Activated naive CD8-positive, alpha-beta T cell treated with anti-CD3 and anti-CD28 coated beads, Interleukin-2, amount 50 U/mL, for 24 hours (primary cell): ENCODE results near the gene MYO1H.
"Not testable (repeated sequence)": the region's sequence is repeated elsewhere in the genome, so short reads cannot be mapped to it uniquely, and the experiment has no call there.

Experiments used
- ATAC-seq: fragments of 150-1000 bp; cut with Tn5 transposase; one replicate; pipeline ENCODE4 v1.10.0; 2021
- DNase-seq: peaks from one replicate; pipeline ENCODE4 v3.0.0; 2021
- H3K27ac Mint-ChIP-seq: one replicate; pipeline ENCODE4 v1.8.0; 2021; ENCODE audit warnings: mild to moderate bottlenecking, mixed read lengths
- H3K27me3 Mint-ChIP-seq: one replicate; pipeline ENCODE4 v1.8.0; 2021; ENCODE audit warnings: mixed read lengths
- H3K36me3 Mint-ChIP-seq: one replicate; pipeline ENCODE4 v1.8.0; 2021; ENCODE audit warnings: low read depth, mixed read lengths
- H3K4me1 Mint-ChIP-seq: one replicate; pipeline ENCODE4 v1.8.0; 2021; ENCODE audit warnings: mixed read lengths
- H3K4me3 Mint-ChIP-seq: one replicate; pipeline ENCODE4 v1.8.0; 2021; ENCODE audit warnings: mild to moderate bottlenecking, moderate library complexity, mixed read lengths
- H3K9me3 Mint-ChIP-seq: one replicate; pipeline ENCODE4 v1.8.0; 2021; ENCODE audit warnings: mixed read lengths

MYO1H gene

GRCh38 chr12:109378569-109378968, 30.9 kb downstream of the MYO1H start:
- DNase-seq (no peak), ATAC-seq (no peak)
- H3K27me3 Mint-ChIP-seq: peaks cover 28% of the 10 kb centered on the region
- no peaks in the 10 kb centered on the region for H3K36me3 Mint-ChIP-seq
- H3K27ac Mint-ChIP-seq: no peak overlapping the region
- H3K9me3 Mint-ChIP-seq: no peaks in the 10 kb centered on the region
- no peak overlapping the region for H3K4me3 Mint-ChIP-seq
- H3K4me1 Mint-ChIP-seq: no peaks in the 10 kb centered on the region

DNA sequence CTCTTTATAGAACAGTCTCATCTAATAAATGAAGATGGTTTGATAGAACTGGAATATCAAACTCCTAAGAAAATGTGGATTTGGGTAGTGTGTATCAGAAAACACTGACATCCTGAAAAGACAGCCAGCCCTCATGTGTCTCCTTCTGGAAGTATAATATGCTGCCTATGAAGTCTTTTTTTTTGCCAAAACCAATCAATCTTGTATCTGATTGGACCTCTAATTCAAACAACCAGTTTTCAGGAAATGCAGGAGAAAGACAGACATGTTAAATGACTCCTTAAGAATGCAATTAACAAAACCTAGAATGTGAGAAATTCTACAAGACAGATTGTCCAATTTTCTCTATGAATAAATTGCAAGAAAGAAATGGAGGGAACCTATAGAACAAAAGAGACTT, 34.3 kb downstream of the MYO1H start:
- Mint-ChIP-seq H3K9me3 (no peaks in the 10 kb centered on the region), H3K36me3 (no peaks in the 10 kb centered on the region), H3K27me3 (peaks cover 25% of the 10 kb centered on the region), H3K27ac (no peak overlapping the region), H3K4me1 (no peaks in the 10 kb centered on the region), H3K4me3 (no peak overlapping the region)
- no peak for ATAC-seq
- no peak for DNase-seq

- H3K27ac Mint-ChIP-seq: no peak overlapping the region
- no peaks in the 10 kb centered on the region for H3K36me3 Mint-ChIP-seq
- no peaks in the 10 kb centered on the region for H3K9me3 Mint-ChIP-seq
- H3K27me3 Mint-ChIP-seq: peaks cover 29% of the 10 kb centered on the region
- H3K4me1 Mint-ChIP-seq: no peaks in the 10 kb centered on the region
- no peak for DNase-seq
- H3K4me3 Mint-ChIP-seq: no peak overlapping the region
- no peak for ATAC-seq
Observed at GRCh38 chr12:109383240-109383639, 35.5 kb downstream of the MYO1H start.

DNA sequence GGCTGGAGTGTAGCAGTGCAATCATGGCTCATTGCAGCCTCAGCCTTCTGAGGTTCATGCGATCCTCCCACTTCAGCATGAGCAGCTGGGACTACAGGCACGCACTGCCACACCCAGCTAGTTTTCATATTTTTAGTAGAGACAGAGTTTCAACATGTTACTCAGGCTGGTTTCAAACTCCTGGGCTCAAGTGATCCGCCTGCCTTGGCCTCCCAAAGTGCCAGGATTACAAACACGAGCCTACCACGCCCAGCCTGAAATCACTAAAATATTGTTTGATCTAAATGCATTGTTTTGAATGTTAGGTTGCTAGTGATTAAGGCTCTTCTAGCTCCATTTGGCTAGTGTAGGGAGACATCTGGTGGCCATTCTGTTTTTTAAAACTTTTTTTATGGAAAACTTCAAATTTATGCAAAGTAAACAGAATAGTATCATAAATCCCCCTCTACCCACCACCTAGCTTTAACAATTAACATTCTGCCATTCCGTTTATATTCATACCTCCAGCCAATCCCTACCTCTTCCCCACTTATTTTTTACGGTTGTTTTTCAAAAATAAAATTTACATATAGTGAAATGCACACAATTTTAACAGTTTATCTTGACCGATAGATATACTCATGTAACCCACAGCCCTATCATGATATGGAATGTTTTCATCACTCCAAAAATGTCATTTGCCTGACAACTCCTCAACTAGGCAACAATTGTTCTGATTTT, 37.8 kb downstream of the MYO1H start:
- Mint-ChIP-seq H3K4me3 (no peak overlapping the region), H3K9me3 (no peaks in the 10 kb centered on the region), H3K27ac (no peak overlapping the region), H3K27me3 (peaks cover 21% of the 10 kb centered on the region), H3K36me3 (no peaks in the 10 kb centered on the region), H3K4me1 (no peaks in the 10 kb centered on the region)
- no peak for ATAC-seq
- DNase-seq: no peak

GRCh38 chr12:109386059-109386433, 38.3 kb downstream of the MYO1H start:
- Mint-ChIP-seq H3K27ac (no peak overlapping the region), H3K36me3 (no peaks in the 10 kb centered on the region), H3K27me3 (peaks cover 24% of the 10 kb centered on the region), H3K9me3 (no peaks in the 10 kb centered on the region), H3K4me3 (no peak overlapping the region), H3K4me1 (no peaks in the 10 kb centered on the region)
- DNase-seq (no peak), ATAC-seq (no peak)

- DNase-seq (no peak), ATAC-seq (no peak)
- no peak overlapping the region for H3K4me3 Mint-ChIP-seq
- H3K9me3 Mint-ChIP-seq: no peaks in the 10 kb centered on the region
- H3K4me1 Mint-ChIP-seq: no peaks in the 10 kb centered on the region
- H3K36me3 Mint-ChIP-seq: no peaks in the 10 kb centered on the region
- no peak overlapping the region for H3K27ac Mint-ChIP-seq
- peaks cover 35% of the 10 kb centered on the region for H3K27me3 Mint-ChIP-seq
Observed at GRCh38 chr12:109387425-109388166, 39.9 kb downstream of the MYO1H start.

- Mint-ChIP-seq H3K36me3 (no peaks in the 10 kb centered on the region), H3K4me3 (no peak overlapping the region), H3K27me3 (peaks cover 36% of the 10 kb centered on the region), H3K9me3 (no peaks in the 10 kb centered on the region), H3K27ac (no peak overlapping the region), H3K4me1 (no peaks in the 10 kb centered on the region)
- ATAC-seq: no peak
- no peak for DNase-seq
Observed at GRCh38 chr12:109388167-109388563, 40.5 kb downstream of the MYO1H start.

GRCh38 chr12:109389146-109389545, 41.4 kb downstream of the MYO1H start:
- no peaks in the 10 kb centered on the region for H3K4me1 Mint-ChIP-seq
- DNase-seq (no peak), ATAC-seq (no peak)
- H3K27me3 Mint-ChIP-seq: peaks cover 40% of the 10 kb centered on the region
- no peaks in the 10 kb centered on the region for H3K36me3 Mint-ChIP-seq
- H3K27ac Mint-ChIP-seq: no peak overlapping the region
- H3K9me3 Mint-ChIP-seq: no peaks in the 10 kb centered on the region
- no peak overlapping the region for H3K4me3 Mint-ChIP-seq

DNA sequence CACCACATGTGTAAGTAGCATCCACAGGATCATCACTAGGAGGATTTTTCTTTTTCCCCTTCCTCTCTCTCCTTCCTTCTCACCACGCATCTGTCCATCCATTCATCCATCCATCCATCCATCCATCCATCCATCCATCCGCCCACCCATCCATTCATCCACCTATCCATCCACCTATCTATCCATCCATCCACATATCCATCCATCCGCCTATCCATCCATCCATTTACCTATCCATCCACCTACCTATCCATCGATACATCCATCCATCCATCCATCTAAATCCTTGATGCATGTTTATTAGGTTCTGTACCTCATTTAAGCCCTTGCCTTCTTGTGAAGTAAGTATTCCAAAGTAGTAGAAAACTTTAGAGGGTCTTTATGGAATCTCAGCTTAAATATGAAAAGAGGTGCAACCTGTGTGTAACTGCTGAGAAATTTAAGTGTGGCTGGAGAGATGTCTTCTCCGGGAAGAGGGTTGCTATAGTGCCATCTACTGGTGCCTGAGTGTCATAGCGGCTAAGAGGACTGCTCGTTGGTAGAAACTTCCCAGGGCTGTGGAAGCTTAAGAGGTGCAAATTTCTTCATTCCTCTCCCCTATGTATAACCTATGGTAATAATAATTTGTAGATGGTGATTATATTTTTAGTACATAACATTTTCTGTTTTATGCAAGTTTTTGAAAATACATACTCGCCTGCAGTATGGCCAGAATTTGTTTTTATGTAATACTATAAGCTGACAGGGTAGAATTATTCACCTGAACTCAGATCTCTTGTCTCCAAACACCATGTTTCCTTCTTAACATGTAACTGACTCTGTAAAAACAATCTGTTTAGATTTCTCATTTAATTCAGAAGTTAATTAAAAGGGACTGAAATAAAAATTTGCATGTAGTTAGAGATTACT, 46.0 kb downstream of the MYO1H start:
- H3K4me1 Mint-ChIP-seq: no peaks in the 10 kb centered on the region
- DNase-seq: peak; percentile 21
- ATAC-seq: peak; percentile 59

DNA sequence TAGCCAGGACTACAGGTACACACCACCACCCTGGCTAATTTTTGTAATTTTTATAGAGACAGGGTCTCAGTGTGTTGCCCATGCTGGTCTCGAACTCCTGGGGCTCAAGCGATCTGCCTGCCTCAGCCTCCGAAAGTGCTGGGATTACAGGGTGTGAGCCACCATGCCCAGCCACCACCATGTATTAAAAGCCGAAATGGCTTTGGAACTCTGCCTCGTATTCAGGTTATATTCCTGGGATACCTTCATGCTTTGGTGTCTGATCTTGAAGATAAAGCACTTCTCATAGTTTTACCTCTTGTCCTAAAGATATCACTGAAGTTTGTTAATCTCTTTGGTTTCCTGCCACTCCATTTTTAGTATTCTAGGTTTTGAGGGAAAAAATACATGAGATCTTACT, 47.2 kb downstream of the MYO1H start:
- no peak overlapping the region for H3K4me3 Mint-ChIP-seq
- no peak overlapping the region for H3K27ac Mint-ChIP-seq
- H3K36me3 Mint-ChIP-seq: no peaks in the 10 kb centered on the region
- H3K9me3 Mint-ChIP-seq: no peaks in the 10 kb centered on the region
- ATAC-seq (no peak), DNase-seq (no peak)
- peaks cover 30% of the 10 kb centered on the region for H3K27me3 Mint-ChIP-seq
- no peaks in the 10 kb centered on the region for H3K4me1 Mint-ChIP-seq

More for the DNA sequence above, 46.0 kb downstream of the MYO1H start:
- H3K4me3 Mint-ChIP-seq: no peak overlapping the region
- no peaks in the 10 kb centered on the region for H3K36me3 Mint-ChIP-seq
- peaks cover 33% of the 10 kb centered on the region for H3K27me3 Mint-ChIP-seq
- H3K9me3 Mint-ChIP-seq: no peaks in the 10 kb centered on the region
- no peak overlapping the region for H3K27ac Mint-ChIP-seq

GRCh38 chr12:109404841-109405240, 57.1 kb downstream of the MYO1H start:
- H3K9me3 Mint-ChIP-seq, H3K4me3 Mint-ChIP-seq, H3K36me3 Mint-ChIP-seq, DNase-seq, ATAC-seq, H3K4me1 Mint-ChIP-seq, H3K27ac Mint-ChIP-seq: not testable (repeated sequence)
- H3K27me3 Mint-ChIP-seq: peaks cover 26% of the 10 kb centered on the region

- DNase-seq: not testable (repeated sequence)
Observed at GRCh38 chr12:109406147-109406546, 58.4 kb downstream of the MYO1H start.

GRCh38 chr12:109418848-109419480, 71.3 kb downstream of the MYO1H start:
- Mint-ChIP-seq H3K36me3 (no peaks in the 10 kb centered on the region), H3K27me3 (peaks cover 16% of the 10 kb centered on the region), H3K9me3 (no peaks in the 10 kb centered on the region), H3K4me1 (no peaks in the 10 kb centered on the region), H3K4me3 (no peak overlapping the region), H3K27ac (no peak overlapping the region)
- no peak for DNase-seq
- no peak for ATAC-seq

More at GRCh38 chr12:109406147-109406546, 58.4 kb downstream of the MYO1H start:
- H3K36me3 Mint-ChIP-seq, H3K4me3 Mint-ChIP-seq, H3K4me1 Mint-ChIP-seq, H3K27ac Mint-ChIP-seq, ATAC-seq, H3K9me3 Mint-ChIP-seq: not testable (repeated sequence)
- H3K27me3 Mint-ChIP-seq: peaks cover 23% of the 10 kb centered on the region

DNA sequence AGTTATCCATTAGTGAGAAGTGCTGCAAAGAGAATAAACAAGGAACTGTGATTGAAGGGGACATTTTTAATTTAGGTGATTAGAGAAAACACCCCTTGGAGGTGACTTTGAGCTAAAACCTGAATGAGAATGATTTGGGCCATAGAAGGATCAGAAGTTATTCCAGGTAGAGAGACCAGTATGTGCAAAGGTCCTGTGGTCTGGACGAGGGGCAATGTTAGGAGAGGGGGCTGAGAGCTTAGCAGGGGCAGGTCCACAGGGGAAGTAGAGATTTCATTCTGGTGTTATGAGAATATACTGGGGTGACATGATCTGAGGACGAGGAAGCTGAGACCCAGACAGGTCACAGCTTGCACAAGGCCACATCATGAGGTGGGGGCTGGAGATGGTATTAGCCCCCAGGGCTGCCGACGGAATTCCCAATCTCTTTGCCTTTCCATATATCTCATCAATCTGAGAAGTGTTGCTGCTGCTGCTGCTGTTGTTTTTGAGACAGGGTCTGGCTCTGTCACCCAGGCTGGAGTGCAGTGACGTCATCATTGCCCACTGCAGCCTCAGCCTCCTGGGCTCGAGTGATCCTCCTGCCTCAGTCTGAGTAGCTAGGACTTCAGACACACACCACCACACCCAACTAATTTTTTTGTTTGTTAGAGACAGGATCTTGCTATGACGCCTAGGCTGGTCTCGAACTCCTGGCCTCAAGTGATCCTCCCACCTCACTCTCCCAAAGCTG, 73.8 kb downstream of the MYO1H start:
- ATAC-seq: no peak
- Mint-ChIP-seq H3K36me3 (no peaks in the 10 kb centered on the region), H3K4me1 (no peaks in the 10 kb centered on the region), H3K27ac (no peak overlapping the region), H3K4me3 (no peak overlapping the region), H3K9me3 (no peaks in the 10 kb centered on the region), H3K27me3 (peaks cover 16% of the 10 kb centered on the region)
- DNase-seq: no peak
